ENCODE data around the gene MED15. TPM values are rescaled to one million over a fixed set of nuclear protein-coding genes. Genes with fewer than 3 reads are reported as not detected.

Gene MED15
- polyA plus RNA-seq, 2 of the 4 experiments (the other 2 are of a cell fraction), result 10.7 to 29.7 TPM

DNA sequence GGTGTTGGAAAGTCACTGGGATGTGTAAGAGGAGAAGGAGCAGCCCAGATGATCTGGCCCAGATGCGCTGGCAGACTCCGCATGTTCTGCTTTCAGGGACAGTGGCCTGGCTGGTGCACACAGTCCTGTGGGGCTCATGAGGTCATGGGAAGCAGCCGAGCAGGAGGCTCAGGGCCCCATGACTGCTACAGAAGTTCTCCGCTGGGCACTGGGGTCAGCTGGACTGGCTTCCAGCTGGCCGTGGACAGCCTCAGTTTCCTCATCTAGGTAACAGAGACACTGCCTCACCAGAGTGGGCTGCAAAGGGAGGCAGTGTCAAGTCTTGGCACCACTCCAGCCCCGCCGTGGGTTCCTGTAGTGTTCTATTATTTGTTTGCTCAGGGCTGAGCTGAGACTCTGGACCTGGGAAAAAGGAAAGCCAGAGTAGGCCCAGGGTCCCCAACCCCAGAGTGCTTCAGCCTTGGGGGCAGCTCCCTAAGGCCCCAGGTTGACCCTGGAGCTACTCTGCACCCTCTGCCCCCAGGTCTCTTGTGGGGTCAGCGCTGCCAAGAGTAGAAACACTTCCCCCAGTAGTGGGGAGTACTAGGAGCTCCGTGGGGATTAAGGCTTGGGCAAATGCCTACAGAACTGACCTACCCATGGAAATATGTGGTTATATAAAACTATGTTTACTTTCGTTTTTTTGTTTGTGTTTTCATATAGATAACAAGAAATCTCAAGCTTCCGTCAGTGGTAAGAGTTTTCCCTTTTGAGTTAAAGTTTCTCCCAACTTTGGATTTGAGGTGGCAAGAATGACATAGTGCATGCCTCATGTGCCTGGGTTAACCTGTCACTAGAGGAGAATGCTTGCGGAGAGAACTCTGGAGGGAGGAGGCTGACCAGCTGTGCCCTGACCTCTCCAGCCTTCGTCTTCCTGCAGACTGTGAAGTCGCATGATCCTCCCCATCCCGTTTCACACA lies 45.3 kb downstream of the MED15 start:
- CTCF ChIA-PET, result interaction anchor here (1.0 to 4.8 kb wide), 4 partner anchors 11 to 39 kb away, joined by 3 to 43 read pairs (median 4); no protein-coding TSS in a partner anchor
- DNase-seq (ENCODE audit: low read depth in 1 of 2, low spot score in 1 of 2) (no peak), ATAC-seq (no peak), FAIRE-seq (no peak)
- WGBS (ENCODE audit: missing lambda C conversion rate), result 79% methylated on average over 11 of the region's 15 CpGs
- peaks cover 12% of the 10 kb centered on the region; the same call in 2 of the 3 replicates for H3K4me1 ChIP-seq
- H3K27ac ChIP-seq, result peak overlapping the region in 1 of 2 experiments; percentile 26; a peak in 1 of 6 replicates
- POLR2A ChIA-PET, result no interaction called here
- no peak for TF ChIP-seq KDM1A (IDR thresholded peaks at IDR 0.05; ENCODE audit: low read depth)
- no peak for TF ChIP-seq FOSB (CRISPR knock-in tag; IDR thresholded peaks at IDR 0.05)
- TF ChIP-seq ZFP36 (IDR thresholded peaks at IDR 0.05; ENCODE audit: borderline replicate concordance, partially characterized antibody), result no peak
- TF ChIP-seq MAFK (IDR thresholded peaks at IDR 0.05; ENCODE audit: partially characterized antibody), result no peak
- TF ChIP-seq, protein P1, sequence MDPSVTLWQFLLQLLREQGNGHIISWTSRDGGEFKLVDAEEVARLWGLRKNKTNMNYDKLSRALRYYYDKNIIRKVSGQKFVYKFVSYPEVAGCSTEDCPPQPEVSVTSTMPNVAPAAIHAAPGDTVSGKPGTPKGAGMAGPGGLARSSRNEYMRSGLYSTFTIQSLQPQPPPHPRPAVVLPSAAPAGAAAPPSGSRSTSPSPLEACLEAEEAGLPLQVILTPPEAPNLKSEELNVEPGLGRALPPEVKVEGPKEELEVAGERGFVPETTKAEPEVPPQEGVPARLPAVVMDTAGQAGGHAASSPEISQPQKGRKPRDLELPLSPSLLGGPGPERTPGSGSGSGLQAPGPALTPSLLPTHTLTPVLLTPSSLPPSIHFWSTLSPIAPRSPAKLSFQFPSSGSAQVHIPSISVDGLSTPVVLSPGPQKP (IDR thresholded peaks at IDR 0.05; ENCODE audit: low read depth, low read length), result no peak
- TF ChIP-seq PHF8 (IDR thresholded peaks at IDR 0.05; ENCODE audit: borderline replicate concordance, low read depth), result no peak
- no peak for TF ChIP-seq HOXB13 (CRISPR knock-in tag; IDR thresholded peaks at IDR 0.05; ENCODE audit: low read depth)
- no peak for TF ChIP-seq USF2 (IDR thresholded peaks at IDR 0.05)
- no peak for TF ChIP-seq TP53 (CRISPR knock-in tag; IDR thresholded peaks at IDR 0.05)
- no peak for TF ChIP-seq EP300 (IDR thresholded peaks at IDR 0.05)
- TF ChIP-seq KDM5A (IDR thresholded peaks at IDR 0.05), result no peak
- TF ChIP-seq NFE2L2 (conservative IDR thresholded peaks at IDR 0.05; ENCODE audit: low read length), result no peak
- no peak for TF ChIP-seq ESRRA (IDR thresholded peaks at IDR 0.05; ENCODE audit: borderline replicate concordance, low read length)
- TF ChIP-seq TFCP2L1 (CRISPR knock-in tag; IDR thresholded peaks at IDR 0.05), result no peak
- TF ChIP-seq HES2 (IDR thresholded peaks at IDR 0.05), result no peak
- no peak for TF ChIP-seq POLR2AphosphoS2 (conservative IDR thresholded peaks at IDR 0.05; ENCODE audit: low read length)
- TF ChIP-seq MAX (IDR thresholded peaks at IDR 0.05), result no peak
- no peak overlapping the region for H3K4me2 ChIP-seq
- no peaks in the 10 kb centered on the region for H3K9me3 ChIP-seq
- H3K4me3 ChIP-seq, result no peak overlapping the region

DNA sequence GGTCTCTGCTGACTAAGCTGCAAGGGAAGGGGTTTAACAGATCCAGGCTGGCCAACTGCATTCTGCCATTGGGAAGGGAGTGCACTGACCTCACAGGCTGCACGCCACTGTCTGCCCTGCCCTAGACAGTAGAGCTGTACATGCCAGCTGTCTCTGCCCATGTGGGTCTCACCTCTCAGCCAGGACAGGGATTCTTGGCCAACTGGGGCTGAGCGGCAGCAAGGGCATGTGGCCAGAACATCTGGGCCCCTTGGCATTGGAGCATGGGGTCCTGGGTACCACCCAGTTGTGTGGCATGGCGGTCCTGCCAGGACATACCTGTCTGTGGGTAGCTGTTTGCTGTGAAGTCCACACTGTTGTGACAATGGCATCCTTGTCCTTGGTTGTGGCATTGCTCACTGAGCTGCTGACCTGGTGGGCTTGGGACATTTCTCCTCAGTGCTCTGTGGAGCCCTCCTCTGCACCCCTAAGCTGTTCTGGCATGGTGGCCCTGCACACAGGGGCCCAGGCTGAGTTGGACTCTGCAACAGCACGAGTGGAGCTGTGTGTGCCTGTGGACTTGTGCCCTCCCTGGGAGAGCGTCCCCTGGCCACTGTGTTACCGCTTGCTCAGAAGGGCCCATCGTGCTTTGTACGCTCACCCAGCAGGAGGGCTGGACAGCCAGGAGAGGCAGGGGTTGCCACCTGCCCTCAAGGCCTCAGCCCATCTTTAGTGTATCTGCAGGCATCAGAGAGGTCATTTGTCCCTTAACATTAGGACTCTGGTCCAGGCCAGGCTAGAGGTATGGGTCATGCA lies 46.7 kb downstream of the MED15 start:
- DNase-seq (ENCODE audit: low read depth in 1 of 2, low spot score in 1 of 2) (no peak), FAIRE-seq (no peak), ATAC-seq (no peak)
- TF ChIP-seq USF2 (IDR thresholded peaks at IDR 0.05) (no peak), ZC3H11A (IDR thresholded peaks at IDR 0.05) (no peak), FOSB (CRISPR knock-in tag; IDR thresholded peaks at IDR 0.05) (no peak), POLR2A (IDR thresholded peaks at IDR 0.05; ENCODE audit: low read length) (no peak), RARB (CRISPR knock-in tag; IDR thresholded peaks at IDR 0.05) (no peak), HES2 (IDR thresholded peaks at IDR 0.05) (no peak), REST (IDR thresholded peaks at IDR 0.05) (no peak), JUN (IDR thresholded peaks at IDR 0.05) (no peak), CHD4 (IDR thresholded peaks at IDR 0.05; ENCODE audit: borderline replicate concordance) (no peak)
- TF ChIP-seq, protein P1 (IDR thresholded peaks at IDR 0.05; ENCODE audit: low read depth, low read length), result no peak
- Histone ChIP-seq H3K9me3 (peaks cover 2% of the 10 kb centered on the region; the same call in 1 of the 3 replicates), H3K4me3 (no peak overlapping the region), H3K4me2 (no peak overlapping the region), H3K4me1 (peaks cover 12% of the 10 kb centered on the region; the same call in 2 of the 3 replicates), H3K27ac (no peak overlapping the region)
- 92% methylated on average over 5 of the region's 8 CpGs for WGBS (ENCODE audit: missing lambda C conversion rate)
- CTCF ChIA-PET, result interaction anchor here (1.2 to 4.8 kb wide), 3 partner anchors 10 to 36 kb away, joined by 4 to 43 read pairs (median 4); no protein-coding TSS in a partner anchor
- POLR2A ChIA-PET, result no interaction called here

Measured in A549 (cell line).